ENCODE results near the gene STK32B.
"Not testable (repeated sequence)": the region's sequence is repeated elsewhere in the genome, so short reads cannot be mapped to it uniquely, and the experiment has no call there.

GRCh38 chr4:5066968-5067367, 15.7 kb downstream of the STK32B start:
- TF ChIP-seq CTCF (IDR thresholded peaks at IDR 0.05); ZFX (IDR thresholded peaks at IDR 0.05; ENCODE audit: borderline replicate concordance): not testable (repeated sequence)

All from 22Rv1 (cell line).